HFFc6 (cell line): ENCODE data around the gene NECAB3. TPM values are rescaled to one million over a fixed set of nuclear protein-coding genes. Genes with fewer than 3 reads are reported as not detected.
A peak's percentile ranks its signal among the peaks of the same experiment; 100 is the strongest.

Experiments used
- DNase-seq: peaks from one replicate; pipeline ENCODE4 v3.0.0-alpha.2; 2018
- H3K27ac Mint-ChIP-seq: 2 replicates; pipeline ENCODE4 v1.8.0; 2020; ENCODE audit warnings: mild to moderate bottlenecking, mixed read lengths
- H3K27me3 Mint-ChIP-seq: 2 replicates; pipeline ENCODE4 v1.8.0; 2021; ENCODE audit warnings: mild to moderate bottlenecking, moderate library complexity, mixed read lengths; ENCODE audit not compliant: insufficient read depth
- H3K36me3 Mint-ChIP-seq: 2 replicates; pipeline ENCODE4 v1.8.0; 2021; ENCODE audit warnings: low read depth, mixed read lengths
- H3K4me1 Mint-ChIP-seq: 2 replicates; pipeline ENCODE4 v1.8.0; 2020; ENCODE audit warnings: low read depth, mixed read lengths
- H3K4me3 Mint-ChIP-seq: 2 replicates; pipeline ENCODE4 v1.8.0; 2020; ENCODE audit warnings: mild to moderate bottlenecking, moderate library complexity, mixed read lengths
- H3K9me3 Mint-ChIP-seq: 2 replicates; pipeline ENCODE4 v1.8.0; 2020; ENCODE audit warnings: mild to moderate bottlenecking, mixed read lengths
- total RNA-seq, 6 experiments: library from RNA; stranded (reverse); fragmentation: NEBNext Ultra II Directional; extraction: Animal tissue kit (Norgen Biotek cat#: 25700); gene quantifications; 2 replicates in 1 of 6; 3 replicates in 5 of 6; pipeline ENCODE4 v1.2.3, GENCODE V29; 2021
- TF ChIP-seq, protein P1 (sequence below): fragments of 200-600 bp; sonication (generic); IDR thresholded peaks from 2 replicates; pipeline ENCODE4 v1.5.0; 2021; ENCODE audit warnings: antibody characterized with exemption, mild to moderate bottlenecking

Gene NECAB3
- total RNA-seq, 6 experiments from 2014 or later, result 24.9 to 30.0 (median 27.0) TPM

DNA sequence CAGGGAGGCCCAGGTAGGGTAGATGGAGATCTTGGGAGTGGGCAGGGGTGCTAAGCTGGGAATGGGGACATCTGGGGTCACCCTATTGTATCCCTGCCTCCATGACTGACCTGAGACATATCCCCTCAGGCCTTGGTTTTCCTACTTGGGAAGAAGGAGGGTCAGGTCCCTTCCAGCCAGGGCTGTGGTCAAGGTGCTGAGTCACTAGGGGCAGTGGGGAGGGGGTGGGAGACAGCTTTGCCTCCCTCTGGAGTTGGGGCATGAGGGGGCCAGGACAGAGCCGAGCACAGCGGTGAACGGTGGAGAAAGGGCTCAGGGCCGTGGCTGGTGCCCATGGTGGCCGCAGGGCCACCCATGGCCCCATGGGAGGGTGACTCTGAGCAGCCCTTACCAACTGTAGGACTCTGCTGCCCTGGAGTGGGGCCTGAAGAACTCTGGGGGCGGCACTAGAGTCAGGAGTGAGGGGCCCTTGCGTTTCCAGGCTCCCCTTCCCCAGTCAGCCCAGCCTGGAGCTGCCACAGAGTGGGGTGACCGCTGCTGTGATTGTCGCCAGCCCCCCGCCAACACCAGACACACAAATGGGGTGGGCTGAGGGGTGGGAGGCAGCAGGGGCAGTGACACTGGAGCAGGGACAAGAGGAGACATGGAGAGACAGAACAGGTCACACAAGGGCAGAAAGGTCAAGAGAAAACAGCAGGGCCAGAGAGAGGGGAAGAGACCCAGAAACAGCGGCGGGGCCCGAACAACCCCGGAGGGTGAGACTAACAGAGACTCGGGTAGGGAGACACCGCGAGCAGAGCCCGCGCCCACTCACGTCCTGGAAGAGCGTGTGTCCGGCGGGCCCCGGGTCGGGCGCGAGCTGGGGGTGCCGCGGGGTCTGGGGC is 576 bp downstream of the NECAB3 start:
- no peaks in the 10 kb centered on the region for H3K9me3 Mint-ChIP-seq
- no peak for DNase-seq
- peak overlapping the region; percentile 95 for H3K4me3 Mint-ChIP-seq

GRCh38 chr20:33673114-33673409 is 1.2 kb downstream of the NECAB3 start:
- Mint-ChIP-seq H3K36me3 (0 out of 2 replicates have a peak, but pooled peaks cover 4% of the 10 kb centered on the region), H3K27me3 (peaks cover 2% of the 10 kb centered on the region; the same call in 1 of the 2 replicates), H3K9me3 (no peaks in the 10 kb centered on the region), H3K27ac (peak overlapping the region; percentile 85), H3K4me1 (peaks cover 64% of the 10 kb centered on the region), H3K4me3 (peak overlapping the region; percentile 95)
- no peak for DNase-seq
- TF ChIP-seq, protein P1, sequence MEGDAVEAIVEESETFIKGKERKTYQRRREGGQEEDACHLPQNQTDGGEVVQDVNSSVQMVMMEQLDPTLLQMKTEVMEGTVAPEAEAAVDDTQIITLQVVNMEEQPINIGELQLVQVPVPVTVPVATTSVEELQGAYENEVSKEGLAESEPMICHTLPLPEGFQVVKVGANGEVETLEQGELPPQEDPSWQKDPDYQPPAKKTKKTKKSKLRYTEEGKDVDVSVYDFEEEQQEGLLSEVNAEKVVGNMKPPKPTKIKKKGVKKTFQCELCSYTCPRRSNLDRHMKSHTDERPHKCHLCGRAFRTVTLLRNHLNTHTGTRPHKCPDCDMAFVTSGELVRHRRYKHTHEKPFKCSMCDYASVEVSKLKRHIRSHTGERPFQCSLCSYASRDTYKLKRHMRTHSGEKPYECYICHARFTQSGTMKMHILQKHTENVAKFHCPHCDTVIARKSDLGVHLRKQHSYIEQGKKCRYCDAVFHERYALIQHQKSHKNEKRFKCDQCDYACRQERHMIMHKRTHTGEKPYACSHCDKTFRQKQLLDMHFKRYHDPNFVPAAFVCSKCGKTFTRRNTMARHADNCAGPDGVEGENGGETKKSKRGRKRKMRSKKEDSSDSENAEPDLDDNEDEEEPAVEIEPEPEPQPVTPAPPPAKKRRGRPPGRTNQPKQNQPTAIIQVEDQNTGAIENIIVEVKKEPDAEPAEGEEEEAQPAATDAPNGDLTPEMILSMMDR, result no peak

More for the DNA sequence above, 576 bp downstream of the NECAB3 start:
- H3K27me3 Mint-ChIP-seq, result peaks cover 2% of the 10 kb centered on the region; the same call in 1 of the 2 replicates
- TF ChIP-seq, protein P1, result no peak
- peak overlapping the region; percentile 85 for H3K27ac Mint-ChIP-seq
- H3K4me1 Mint-ChIP-seq, result peaks cover 58% of the 10 kb centered on the region
- H3K36me3 Mint-ChIP-seq, result 0 out of 2 replicates have a peak, but pooled peaks cover 4% of the 10 kb centered on the region

DNA sequence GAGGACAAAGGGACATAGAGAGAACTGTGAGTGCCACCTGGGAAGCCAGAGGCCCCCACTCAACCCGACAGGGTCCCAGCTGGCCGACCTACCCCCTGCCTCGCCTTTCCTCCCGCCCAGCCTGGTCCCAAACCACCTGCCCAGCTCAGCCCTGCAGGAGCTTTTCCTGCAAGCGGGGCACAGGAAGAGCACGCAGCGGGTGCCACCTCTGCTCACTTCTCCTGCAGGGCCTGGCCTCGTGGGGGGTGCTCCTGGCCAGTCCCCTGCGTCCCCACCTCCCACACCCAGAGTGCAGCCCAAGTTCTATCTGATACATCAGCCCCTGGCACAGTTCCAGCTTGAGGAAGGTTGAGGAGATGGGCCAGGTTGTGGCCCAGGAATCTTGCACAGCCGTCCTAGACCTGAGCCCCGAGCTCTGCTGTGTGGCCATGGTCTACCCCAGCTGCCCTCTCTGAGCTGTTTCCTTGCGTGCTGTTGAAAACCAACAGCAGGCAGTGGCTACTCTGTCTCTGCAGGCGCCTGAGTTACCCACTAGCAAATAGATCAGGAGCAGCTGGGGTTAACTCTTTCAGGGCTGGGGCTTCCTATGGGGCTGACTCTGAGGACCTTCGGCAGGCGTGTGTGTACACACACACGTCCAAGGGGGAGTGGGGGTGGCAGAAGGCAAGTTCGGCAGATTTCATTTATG is 1.7 kb downstream of the NECAB3 start:
- peak overlapping the region; percentile 95 for H3K4me3 Mint-ChIP-seq
- DNase-seq, result no peak
- peak overlapping the region; percentile 85 for H3K27ac Mint-ChIP-seq
- no peaks in the 10 kb centered on the region for H3K9me3 Mint-ChIP-seq
- 0 out of 2 replicates have a peak, but pooled peaks cover 4% of the 10 kb centered on the region for H3K36me3 Mint-ChIP-seq
- H3K27me3 Mint-ChIP-seq, result peaks cover 2% of the 10 kb centered on the region; the same call in 1 of the 2 replicates
- peaks cover 65% of the 10 kb centered on the region for H3K4me1 Mint-ChIP-seq
- TF ChIP-seq, protein P1, result no peak

DNA sequence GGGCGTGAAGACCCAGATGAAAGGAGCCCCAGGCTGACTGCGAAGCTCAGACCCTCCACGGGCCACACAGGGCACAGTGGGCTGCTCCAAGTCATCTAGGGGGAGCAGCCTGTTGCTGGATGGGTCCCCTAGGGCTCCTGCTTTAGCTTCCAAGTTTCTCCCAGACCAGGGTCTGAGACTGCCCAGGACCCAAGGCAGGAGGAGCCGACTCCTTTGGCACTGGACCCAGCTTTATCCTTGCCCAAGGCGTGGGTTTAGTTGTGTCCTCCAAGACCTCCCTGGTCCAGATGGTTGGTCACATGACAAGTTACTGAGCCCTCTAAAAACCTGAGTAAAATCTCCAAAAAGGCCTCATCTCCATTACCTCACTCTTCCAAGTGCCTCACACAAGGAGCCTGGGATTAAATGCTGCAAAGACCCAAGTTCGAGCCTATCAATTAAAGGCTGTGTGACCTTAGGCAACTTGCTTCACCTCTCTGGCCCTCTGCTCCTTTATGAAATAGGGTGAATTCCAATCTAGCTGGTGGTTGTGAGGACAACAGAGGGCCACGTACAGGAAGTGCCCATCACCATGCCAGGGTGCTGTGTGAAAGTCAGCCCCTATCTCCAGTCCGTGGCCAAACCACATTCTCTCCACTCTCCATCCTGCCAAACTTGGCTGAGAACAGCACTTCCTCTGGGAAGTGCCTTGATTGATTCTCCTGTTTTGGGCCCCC is 2.5 kb downstream of the NECAB3 start:
- peaks cover 3% of the 10 kb centered on the region for H3K27me3 Mint-ChIP-seq
- H3K36me3 Mint-ChIP-seq, result 0 out of 2 replicates have a peak, but pooled peaks cover 4% of the 10 kb centered on the region
- TF ChIP-seq, protein P1, result no peak
- H3K4me3 Mint-ChIP-seq, result no peak overlapping the region
- no peaks in the 10 kb centered on the region for H3K9me3 Mint-ChIP-seq
- peaks cover 66% of the 10 kb centered on the region for H3K4me1 Mint-ChIP-seq
- DNase-seq, result no peak
- no peak overlapping the region for H3K27ac Mint-ChIP-seq
